Measurements from ENCODE around the gene NDUFB8.

GRCh38 chr10:100502926-100503494, 26.7 kb downstream of the NDUFB8 start:
- TF ChIP-seq FOS (IDR thresholded peaks at IDR 0.05; ENCODE audit: borderline replicate concordance, extremely low read depth, insufficient read length) (no peak), BHLHE40 (IDR thresholded peaks at IDR 0.05; ENCODE audit: borderline replicate concordance in 1 of 2, low read depth in 2 of 2, low read length in 1 of 2) (no peak), POLR2A (IDR thresholded peaks at IDR 0.05; ENCODE audit: low read depth, low read length) (no peak), BRCA1 (IDR thresholded peaks at IDR 0.05; ENCODE audit: low read depth, low read length) (no peak), EP300 (IDR thresholded peaks at IDR 0.05; ENCODE audit: borderline replicate concordance in 1 of 2, control insufficient read depth in 1 of 2, low read depth in 2 of 2, low read length in 2 of 2) (no peak), CTCF (IDR thresholded peaks at IDR 0.05 in 2 of 3, conservative IDR thresholded peaks at IDR 0.05 in 1 of 3; ENCODE audit: control insufficient read depth in 2 of 3, extremely low read depth in 1 of 3, insufficient read depth in 1 of 3, low read depth in 3 of 3, low read length in 3 of 3) (no peak), EZH2 (IDR thresholded peaks at IDR 0.05; ENCODE audit: borderline replicate concordance, control insufficient read depth, low read depth, low read length) (no peak), RBBP5 (conservative IDR thresholded peaks at IDR 0.05) (no peak), TAF1 (IDR thresholded peaks at IDR 0.05; ENCODE audit: borderline replicate concordance, low read depth, low read length) (no peak), RB1 (IDR thresholded peaks at IDR 0.05; ENCODE audit: borderline replicate concordance) (no peak), NFYB (IDR thresholded peaks at IDR 0.05; ENCODE audit: insufficient read depth, low read depth, low read length) (no peak), RCOR1 (conservative IDR thresholded peaks at IDR 0.05; ENCODE audit: low read depth, low read length) (no peak), PBX3 (IDR thresholded peaks at IDR 0.05; ENCODE audit: insufficient replicate concordance, low read depth, low read length) (no peak)
- TF ChIP-seq, protein P1, sequence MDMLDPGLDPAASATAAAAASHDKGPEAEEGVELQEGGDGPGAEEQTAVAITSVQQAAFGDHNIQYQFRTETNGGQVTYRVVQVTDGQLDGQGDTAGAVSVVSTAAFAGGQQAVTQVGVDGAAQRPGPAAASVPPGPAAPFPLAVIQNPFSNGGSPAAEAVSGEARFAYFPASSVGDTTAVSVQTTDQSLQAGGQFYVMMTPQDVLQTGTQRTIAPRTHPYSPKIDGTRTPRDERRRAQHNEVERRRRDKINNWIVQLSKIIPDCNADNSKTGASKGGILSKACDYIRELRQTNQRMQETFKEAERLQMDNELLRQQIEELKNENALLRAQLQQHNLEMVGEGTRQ (IDR thresholded peaks at IDR 0.05; ENCODE audit: borderline replicate concordance, low read depth, low read length), result no peak

Data from GM12878 (cell line).